Stimulated activated naive CD8-positive, alpha-beta T cell treated with anti-CD3 and anti-CD28 coated beads, Interleukin-15, Interleukin-2, amounts not matched to agents 100 ng/mL and 50 ng/mL, for 24 hours (primary cell): Measurements from ENCODE around the gene FGF22.

Source experiments
- H3K27ac Mint-ChIP-seq: one replicate; pipeline ENCODE4 v1.8.0; 2021; ENCODE audit warnings: mild to moderate bottlenecking, mixed read lengths
- H3K27me3 Mint-ChIP-seq: one replicate; pipeline ENCODE4 v1.8.0; 2021; ENCODE audit warnings: mixed read lengths
- H3K36me3 Mint-ChIP-seq: one replicate; pipeline ENCODE4 v1.8.0; 2021; ENCODE audit warnings: low read depth, mixed read lengths
- H3K4me1 Mint-ChIP-seq: one replicate; pipeline ENCODE4 v1.8.0; 2021; ENCODE audit warnings: low read depth, mixed read lengths
- H3K4me3 Mint-ChIP-seq: one replicate; pipeline ENCODE4 v1.8.0; 2021; ENCODE audit warnings: mild to moderate bottlenecking, mixed read lengths
- H3K9me3 Mint-ChIP-seq: one replicate; pipeline ENCODE4 v1.8.0; 2021; ENCODE audit warnings: mixed read lengths

Gene FGF22

DNA sequence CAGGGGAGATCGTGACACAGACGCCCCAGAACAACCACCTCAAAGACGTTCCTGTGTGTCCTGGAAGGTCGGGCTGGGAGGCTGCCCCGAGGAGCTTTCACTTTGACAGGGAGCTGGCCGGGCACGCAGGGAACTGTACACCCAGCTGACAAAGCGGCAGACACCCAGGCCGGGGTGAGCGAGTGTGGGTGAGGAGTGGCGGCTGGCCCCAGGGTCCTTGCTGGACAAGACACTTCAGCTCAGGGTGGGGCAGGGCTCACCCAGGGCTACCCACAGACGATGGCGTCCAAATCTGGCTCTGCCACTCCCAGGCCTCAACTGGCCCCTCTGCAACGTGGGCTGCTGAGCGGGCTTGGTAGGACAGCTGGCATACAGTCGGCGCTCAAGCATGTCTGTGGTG lies 2.0 kb downstream of the FGF22 start:
- Mint-ChIP-seq H3K4me1 (peaks cover 14% of the 10 kb centered on the region), H3K4me3 (no peak overlapping the region), H3K9me3 (no peaks in the 10 kb centered on the region), H3K36me3 (peaks cover 8% of the 10 kb centered on the region), H3K27ac (no peak overlapping the region), H3K27me3 (no peaks in the 10 kb centered on the region)

DNA sequence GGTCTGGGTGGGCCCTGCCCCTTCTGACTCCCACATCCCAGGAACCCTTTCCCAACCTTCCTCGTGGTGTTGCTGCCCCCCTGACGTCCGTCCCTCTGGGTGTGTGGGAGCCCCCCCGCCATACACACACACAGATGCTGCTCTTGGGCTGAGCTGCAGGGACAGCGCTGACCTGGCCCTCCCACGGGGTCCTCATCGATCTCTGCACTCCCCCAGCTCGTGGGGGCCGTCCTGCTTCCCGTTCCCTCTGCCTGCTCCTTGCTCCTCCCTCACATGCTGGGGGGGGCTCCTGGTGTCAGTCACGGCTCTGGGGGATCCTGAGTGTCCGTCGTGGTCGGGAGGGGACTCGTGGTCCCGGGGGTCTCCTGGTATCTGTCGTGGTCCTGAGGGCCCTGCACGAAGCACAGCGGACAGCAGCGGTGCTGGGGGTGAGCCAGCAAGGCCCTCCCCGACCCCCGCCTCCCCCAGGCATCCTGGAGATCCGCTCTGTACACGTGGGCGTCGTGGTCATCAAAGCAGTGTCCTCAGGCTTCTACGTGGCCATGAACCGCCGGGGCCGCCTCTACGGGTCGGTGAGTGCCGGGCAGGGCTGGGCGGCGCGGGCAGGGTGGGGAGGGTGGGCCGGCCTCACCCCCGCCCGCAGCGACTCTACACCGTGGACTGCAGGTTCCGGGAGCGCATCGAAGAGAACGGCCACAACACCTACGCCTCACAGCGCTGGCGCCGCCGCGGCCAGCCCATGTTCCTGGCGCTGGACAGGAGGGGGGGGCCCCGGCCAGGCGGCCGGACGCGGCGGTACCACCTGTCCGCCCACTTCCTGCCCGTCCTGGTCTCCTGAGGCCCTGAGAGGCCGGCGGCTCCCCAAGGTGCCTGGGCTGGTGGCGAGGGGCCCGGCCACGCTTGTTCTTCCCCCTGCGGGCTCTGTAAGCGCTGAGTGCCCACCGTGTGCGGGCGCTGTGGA lies 3.4 kb downstream of the FGF22 start:
- Mint-ChIP-seq H3K36me3 (peaks cover 8% of the 10 kb centered on the region), H3K4me1 (peaks cover 6% of the 10 kb centered on the region), H3K4me3 (no peak overlapping the region), H3K27me3 (no peaks in the 10 kb centered on the region), H3K27ac (no peak overlapping the region), H3K9me3 (no peaks in the 10 kb centered on the region)

DNA sequence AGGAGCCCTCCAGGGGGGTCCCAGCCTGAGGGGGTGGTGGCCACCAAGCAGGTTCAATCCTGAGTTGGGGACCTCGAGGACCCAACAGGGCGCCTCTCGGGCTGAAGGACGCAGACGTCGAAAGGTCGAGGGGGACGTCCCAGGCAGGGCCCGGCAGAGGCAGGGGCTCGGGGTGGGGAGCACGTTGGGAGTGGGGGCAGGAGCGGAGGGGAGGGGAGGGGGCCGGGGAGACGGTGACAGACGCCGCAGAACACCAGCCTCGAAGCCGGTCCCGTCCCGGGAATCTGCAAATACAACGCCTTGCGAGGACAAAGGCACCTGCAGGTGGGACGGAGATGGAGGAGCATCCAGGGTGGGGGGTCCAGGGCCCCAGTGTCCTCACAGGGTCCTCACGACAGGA lies 4.1 kb downstream of the FGF22 start:
- Mint-ChIP-seq H3K36me3 (peaks cover 11% of the 10 kb centered on the region), H3K27me3 (no peaks in the 10 kb centered on the region), H3K4me1 (peaks cover 6% of the 10 kb centered on the region), H3K9me3 (no peaks in the 10 kb centered on the region), H3K4me3 (no peak overlapping the region), H3K27ac (no peak overlapping the region)

DNA sequence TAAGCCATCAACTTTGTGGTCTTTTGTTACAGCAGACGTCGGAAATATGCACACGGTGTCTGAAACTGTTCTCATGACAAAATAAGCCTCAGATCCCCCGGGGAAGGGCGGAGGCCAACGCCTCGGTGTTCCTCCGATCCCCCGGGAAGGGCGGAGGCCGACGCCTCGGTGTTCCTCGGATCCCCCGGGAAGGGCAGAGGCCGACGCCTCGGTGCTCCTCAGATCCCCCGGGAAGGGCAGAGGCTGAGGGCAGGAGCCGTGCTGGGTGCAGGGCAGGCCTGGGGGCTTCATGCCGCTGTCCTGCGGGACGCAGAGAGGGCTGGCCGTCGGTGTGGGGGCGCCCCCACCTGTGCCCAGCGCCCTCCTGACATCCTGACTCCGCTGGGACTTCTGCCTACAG lies 4.7 kb downstream of the FGF22 start:
- Mint-ChIP-seq H3K27me3 (no peaks in the 10 kb centered on the region), H3K27ac (no peak overlapping the region), H3K36me3 (peaks cover 11% of the 10 kb centered on the region), H3K4me3 (no peak overlapping the region), H3K9me3 (no peaks in the 10 kb centered on the region), H3K4me1 (peaks cover 2% of the 10 kb centered on the region)

DNA sequence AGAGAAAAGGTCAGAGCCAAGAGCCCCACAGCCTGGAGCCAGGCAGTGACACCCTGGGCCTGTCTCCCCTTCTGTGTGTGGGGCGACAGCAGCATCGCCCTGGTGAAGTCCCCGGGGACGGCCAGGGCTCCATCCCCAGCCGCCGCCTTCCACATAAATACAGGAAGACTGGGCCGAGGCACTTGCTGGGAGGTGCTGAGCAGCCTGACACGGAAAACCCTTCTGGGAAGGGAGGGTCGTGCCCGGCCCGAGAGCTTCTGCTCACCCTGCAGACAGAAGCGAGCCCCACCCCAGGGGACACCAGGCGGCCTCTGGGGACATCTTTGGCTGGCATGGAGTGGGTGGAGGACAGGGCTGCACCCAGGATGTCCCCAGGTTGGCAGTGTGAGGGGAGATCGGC lies 5.1 kb downstream of the FGF22 start:
- H3K36me3 Mint-ChIP-seq: peaks cover 11% of the 10 kb centered on the region
- no peaks in the 10 kb centered on the region for H3K27me3 Mint-ChIP-seq
- no peaks in the 10 kb centered on the region for H3K4me1 Mint-ChIP-seq
- no peak overlapping the region for H3K27ac Mint-ChIP-seq
- no peak overlapping the region for H3K4me3 Mint-ChIP-seq
- no peaks in the 10 kb centered on the region for H3K9me3 Mint-ChIP-seq

DNA sequence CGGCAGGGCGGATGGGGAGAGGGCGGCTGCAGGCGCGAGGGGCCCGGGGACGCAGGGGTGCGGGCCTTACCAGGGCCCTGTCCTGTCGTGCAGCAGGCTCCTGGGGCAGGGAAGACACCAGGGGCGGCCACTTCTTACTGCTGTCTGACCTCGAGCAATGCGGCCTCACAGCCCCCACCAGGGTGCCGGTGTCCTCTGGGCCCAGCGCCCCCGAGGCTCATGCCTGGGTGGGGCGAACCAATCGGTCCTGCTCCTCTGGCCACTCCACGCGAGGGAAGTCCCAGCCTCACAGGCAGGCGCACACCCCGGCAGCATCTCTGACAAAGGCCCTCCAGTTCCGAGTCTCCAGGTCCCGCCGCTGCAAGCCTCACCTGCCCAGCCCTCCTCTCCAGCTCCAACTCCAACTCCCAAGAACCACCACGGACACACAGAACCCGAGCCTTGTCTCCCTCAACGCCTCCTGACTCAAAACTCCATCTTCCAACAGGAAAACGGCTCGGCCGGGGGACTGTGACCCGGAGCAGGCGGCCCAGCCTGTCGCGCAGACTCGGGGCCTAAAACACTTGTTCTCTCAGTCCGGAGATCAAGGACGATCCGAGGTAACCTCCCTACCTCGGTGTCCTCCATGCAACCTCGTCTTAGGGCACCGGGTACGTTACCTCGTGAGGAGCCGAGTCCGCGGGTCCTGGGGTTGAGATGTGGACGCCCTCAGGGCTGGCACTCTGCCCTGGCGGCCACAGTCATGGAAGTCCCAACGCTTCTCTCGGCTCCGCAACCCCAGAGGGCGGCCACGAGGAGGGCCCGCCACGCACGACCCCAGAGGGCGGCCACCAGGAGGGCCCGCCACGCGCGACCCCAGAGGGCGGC lies 6.5 kb downstream of the FGF22 start:
- Mint-ChIP-seq H3K27ac (no peak overlapping the region), H3K4me3 (no peak overlapping the region), H3K27me3 (no peaks in the 10 kb centered on the region), H3K4me1 (no peaks in the 10 kb centered on the region), H3K9me3 (no peaks in the 10 kb centered on the region), H3K36me3 (peaks cover 15% of the 10 kb centered on the region)

DNA sequence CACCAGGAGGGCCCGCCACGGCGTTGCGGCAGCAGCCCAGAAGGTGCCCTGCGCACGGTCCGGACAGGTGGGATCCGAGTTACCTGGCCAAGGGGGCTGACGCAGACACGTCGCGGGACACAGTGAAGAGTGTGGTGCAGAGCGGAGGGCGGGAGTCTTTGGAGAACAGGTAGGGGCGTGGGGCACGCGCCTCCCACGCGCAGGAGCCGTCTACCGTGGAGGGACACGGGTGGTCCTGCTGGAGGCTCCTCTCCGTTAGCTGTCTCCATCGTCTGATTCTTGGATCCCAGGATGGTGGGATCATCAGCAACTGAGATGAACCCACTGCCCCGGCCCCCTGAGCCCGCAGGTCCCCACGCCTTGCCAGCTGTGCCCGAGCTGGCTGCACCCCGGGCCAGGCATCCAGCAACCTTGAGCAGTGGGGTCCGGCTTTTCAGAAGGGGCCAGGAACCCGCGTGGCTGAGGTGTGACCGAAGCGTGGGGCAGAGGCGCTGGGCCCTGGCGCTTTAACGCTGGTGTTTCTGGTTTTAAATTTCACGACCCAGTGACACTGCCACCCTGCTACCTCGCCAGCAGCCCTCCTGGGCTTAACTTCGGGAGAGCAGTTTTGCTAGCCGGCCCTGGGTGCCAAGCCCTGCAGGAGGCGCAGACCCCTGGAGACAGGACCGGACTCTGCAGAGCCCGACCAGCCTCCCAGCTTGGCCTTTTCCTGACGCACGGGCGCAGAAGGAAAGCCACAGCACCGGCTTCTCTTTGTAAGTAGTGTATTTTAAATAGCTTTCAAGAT lies 7.3 kb downstream of the FGF22 start:
- Mint-ChIP-seq H3K36me3 (peaks cover 15% of the 10 kb centered on the region), H3K9me3 (no peaks in the 10 kb centered on the region), H3K4me3 (no peak overlapping the region), H3K27me3 (no peaks in the 10 kb centered on the region), H3K4me1 (no peaks in the 10 kb centered on the region), H3K27ac (no peak overlapping the region)

DNA sequence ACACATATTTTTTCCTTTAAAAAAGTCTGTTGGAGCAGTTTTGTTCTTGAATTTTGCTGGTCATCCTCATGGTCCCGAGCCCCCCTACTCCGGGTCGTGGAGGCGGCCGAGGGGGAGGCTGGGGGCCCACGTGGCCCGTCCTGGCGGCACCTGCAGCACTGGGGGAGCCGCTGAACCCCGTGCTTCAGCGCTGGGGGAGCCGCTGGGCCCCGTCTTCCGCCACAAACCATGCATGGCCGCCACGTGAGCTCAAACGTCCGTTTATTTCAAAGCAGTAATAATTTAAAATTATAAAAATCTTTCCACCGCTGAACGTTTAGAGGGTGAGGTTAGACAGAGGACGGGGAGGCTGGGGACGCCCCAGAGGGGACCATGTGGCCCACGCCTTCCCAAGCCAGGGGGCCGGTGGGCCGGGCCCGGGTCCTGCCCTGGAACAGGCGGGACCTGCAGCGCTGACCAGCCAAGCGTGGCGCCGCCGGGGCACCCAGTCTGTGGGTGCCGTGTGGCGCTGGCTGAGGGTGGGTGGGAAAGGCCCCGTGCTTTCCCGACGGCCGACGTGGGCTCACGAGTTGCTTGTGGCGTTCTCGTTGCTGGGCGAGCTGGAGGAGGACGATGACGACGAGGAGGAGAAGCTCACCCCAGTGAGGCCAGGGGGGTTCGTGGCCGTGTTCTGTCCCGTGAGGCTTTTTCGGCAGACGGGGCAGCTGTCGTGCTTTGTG lies 8.0 kb downstream of the FGF22 start:
- no peak overlapping the region for H3K4me3 Mint-ChIP-seq
- peaks cover 15% of the 10 kb centered on the region for H3K36me3 Mint-ChIP-seq
- no peaks in the 10 kb centered on the region for H3K27me3 Mint-ChIP-seq
- H3K4me1 Mint-ChIP-seq: no peaks in the 10 kb centered on the region
- H3K27ac Mint-ChIP-seq: no peak overlapping the region
- H3K9me3 Mint-ChIP-seq: no peaks in the 10 kb centered on the region

DNA sequence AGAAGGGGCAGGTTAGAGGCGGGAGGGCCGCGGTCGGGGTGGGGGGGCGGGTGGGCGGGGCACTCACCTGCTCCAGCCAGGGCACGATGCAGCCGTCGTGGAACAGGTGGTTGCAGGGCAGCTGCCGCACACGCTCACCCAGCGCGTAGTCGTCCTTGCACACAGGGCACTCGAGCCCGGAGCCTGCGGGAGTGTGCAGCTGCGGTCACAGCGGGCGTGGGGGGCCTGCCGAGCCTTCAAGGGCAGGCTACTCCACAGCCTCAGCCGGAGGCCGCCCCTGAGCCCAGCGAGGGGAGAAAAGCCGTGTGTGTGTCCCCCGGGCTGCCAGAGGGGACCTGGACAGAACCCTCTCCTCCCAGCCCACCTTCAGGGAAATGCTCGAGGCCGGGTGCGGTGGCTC lies 8.6 kb downstream of the FGF22 start:
- H3K27me3 Mint-ChIP-seq: no peaks in the 10 kb centered on the region
- peaks cover 15% of the 10 kb centered on the region for H3K36me3 Mint-ChIP-seq
- H3K4me3 Mint-ChIP-seq: no peak overlapping the region
- H3K27ac Mint-ChIP-seq: no peak overlapping the region
- H3K9me3 Mint-ChIP-seq: no peaks in the 10 kb centered on the region
- H3K4me1 Mint-ChIP-seq: no peaks in the 10 kb centered on the region

DNA sequence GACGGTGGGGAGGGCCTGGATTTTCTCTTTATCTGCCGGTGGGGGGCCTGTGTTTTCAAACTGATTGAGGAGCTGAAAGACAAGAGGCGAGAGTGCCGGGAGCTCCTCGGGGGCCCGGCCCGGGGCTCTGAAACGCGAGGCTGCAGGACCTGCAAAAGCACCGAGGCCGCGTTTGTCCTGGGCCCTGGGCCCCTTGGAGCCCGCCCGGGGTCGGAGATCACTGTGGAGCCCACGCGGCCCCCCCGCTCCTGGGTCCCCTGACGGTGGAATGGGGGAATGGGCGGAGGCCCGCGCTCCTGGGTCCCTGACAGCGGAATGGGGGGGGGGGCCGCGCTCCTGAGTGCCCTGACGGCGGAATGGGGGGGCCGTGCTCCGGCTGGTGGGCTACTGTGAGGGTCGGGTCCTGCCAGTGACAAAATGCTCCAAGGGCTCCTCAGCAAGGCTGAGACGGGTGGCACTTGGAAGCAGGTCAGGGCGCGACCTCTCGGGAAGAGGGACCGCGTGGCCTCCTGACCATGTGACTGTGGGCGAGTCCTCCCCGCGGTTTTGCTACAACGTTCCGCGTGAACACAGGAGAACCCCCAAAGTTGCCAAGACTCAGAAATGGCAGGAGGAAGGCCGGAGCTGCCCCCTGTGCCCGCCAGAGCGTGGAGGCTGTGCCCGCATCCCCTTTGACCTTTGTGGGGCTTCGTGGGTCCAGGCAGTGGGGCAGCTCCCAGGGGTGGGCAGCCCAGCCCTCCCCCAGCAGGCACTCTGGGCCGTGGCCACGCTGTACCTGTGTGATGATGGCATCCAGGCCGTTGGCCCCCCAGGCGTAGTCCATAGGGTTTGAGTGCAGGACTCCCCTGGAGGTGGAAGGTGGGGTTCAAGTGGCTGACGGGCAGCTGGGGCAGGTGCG lies 9.5 kb downstream of the FGF22 start:
- Mint-ChIP-seq H3K9me3 (no peaks in the 10 kb centered on the region), H3K27ac (no peak overlapping the region), H3K27me3 (no peaks in the 10 kb centered on the region), H3K4me3 (no peak overlapping the region), H3K36me3 (peaks cover 23% of the 10 kb centered on the region), H3K4me1 (no peaks in the 10 kb centered on the region)

DNA sequence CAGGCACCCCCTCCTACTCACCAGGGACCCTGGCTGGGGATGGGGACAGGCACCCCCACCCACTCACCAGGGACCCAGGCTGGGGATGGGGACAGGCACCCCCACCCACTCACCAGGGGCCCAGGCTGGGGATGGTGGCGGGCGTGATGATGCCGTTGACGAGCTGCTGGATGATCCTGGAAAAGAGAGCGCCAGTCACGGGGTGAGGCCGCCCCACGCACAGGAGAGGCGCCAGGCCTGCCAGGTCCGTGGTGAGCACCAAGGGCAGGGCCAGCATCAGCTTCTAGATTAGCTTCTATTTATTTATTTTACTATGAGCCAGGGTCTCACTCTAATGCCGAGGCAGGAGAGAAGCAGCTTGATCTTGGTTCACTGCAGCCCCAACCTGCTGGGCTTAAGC lies 10.4 kb downstream of the FGF22 start:
- Mint-ChIP-seq H3K27ac (no peak overlapping the region), H3K4me1 (peaks cover 5% of the 10 kb centered on the region), H3K36me3 (peaks cover 29% of the 10 kb centered on the region), H3K4me3 (no peak overlapping the region), H3K27me3 (no peaks in the 10 kb centered on the region), H3K9me3 (no peaks in the 10 kb centered on the region)

DNA sequence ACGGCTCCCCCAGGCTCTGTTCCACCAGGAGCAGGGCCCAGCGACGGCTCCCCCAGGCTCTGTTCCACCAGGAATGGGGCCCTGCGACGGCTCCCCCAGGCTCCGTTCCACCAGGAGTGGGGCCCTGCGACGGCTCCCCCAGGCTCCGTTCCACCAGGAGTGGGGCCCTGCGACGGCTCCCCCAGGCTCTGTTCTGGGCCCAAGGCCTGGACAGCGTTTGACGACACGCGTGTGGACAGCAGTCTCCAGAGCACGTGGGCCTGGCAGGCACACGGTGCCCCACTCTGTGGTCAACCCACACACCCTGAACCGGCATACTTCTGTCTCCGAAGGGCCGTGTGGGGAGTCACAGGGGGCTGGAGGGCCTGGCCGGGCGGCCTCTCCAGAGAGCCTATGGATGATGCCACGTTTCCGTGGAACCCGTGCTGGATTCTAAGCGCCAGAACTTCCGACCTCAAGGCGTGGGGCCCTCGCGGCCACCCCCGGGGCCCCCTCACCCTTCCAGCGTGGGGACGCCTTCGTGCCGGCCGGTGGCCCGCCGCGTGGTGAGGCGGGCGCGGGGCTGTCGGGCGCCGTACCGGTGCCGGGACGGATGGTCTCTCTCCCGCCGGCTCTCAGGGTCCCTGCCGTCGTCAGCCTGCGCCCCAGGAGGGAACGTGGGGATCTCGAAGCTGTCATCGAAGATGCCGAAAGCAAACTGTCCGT lies 11.6 kb downstream of the FGF22 start:
- H3K4me1 Mint-ChIP-seq: peaks cover 17% of the 10 kb centered on the region
- no peak overlapping the region for H3K27ac Mint-ChIP-seq
- peaks cover 32% of the 10 kb centered on the region for H3K36me3 Mint-ChIP-seq
- no peak overlapping the region for H3K4me3 Mint-ChIP-seq
- H3K9me3 Mint-ChIP-seq: no peaks in the 10 kb centered on the region
- no peaks in the 10 kb centered on the region for H3K27me3 Mint-ChIP-seq

DNA sequence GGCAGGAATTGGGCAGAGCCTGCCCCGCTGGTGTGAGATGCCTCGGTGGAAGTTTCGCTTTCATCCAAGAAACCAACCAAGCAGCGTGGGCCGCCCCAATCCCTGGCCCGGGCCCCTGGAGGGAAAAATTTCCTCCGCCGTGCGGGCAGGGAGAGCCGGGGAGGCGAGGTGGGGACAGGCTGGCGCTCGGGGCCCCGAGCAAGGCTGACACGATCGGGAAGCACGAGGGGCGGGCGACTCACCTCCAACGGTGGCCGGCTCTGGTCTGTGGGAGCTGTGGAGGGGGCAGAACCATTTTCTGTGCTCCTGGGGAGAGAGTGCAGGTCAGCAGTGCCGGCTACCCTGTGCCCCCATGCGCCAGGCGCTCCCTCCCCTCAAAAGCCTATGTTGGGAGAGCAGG lies 12.3 kb downstream of the FGF22 start:
- no peak overlapping the region for H3K27ac Mint-ChIP-seq
- H3K9me3 Mint-ChIP-seq: no peaks in the 10 kb centered on the region
- H3K36me3 Mint-ChIP-seq: peaks cover 31% of the 10 kb centered on the region
- no peaks in the 10 kb centered on the region for H3K27me3 Mint-ChIP-seq
- no peak overlapping the region for H3K4me3 Mint-ChIP-seq
- H3K4me1 Mint-ChIP-seq: peaks cover 21% of the 10 kb centered on the region
